ENCODE measurements around the gene IGIP. TPM values are rescaled to one million over a fixed set of nuclear protein-coding genes. Genes with fewer than 3 reads are reported as not detected.
"Not testable (repeated sequence)": the region's sequence is repeated elsewhere in the genome, so short reads cannot be mapped to it uniquely, and the experiment has no call there.

Gene IGIP
- total and polyA plus RNA-seq, 5 donors from 2014 or later, result 0.06 to 2.3 (median 0.31) TPM; not detected in 1

DNA sequence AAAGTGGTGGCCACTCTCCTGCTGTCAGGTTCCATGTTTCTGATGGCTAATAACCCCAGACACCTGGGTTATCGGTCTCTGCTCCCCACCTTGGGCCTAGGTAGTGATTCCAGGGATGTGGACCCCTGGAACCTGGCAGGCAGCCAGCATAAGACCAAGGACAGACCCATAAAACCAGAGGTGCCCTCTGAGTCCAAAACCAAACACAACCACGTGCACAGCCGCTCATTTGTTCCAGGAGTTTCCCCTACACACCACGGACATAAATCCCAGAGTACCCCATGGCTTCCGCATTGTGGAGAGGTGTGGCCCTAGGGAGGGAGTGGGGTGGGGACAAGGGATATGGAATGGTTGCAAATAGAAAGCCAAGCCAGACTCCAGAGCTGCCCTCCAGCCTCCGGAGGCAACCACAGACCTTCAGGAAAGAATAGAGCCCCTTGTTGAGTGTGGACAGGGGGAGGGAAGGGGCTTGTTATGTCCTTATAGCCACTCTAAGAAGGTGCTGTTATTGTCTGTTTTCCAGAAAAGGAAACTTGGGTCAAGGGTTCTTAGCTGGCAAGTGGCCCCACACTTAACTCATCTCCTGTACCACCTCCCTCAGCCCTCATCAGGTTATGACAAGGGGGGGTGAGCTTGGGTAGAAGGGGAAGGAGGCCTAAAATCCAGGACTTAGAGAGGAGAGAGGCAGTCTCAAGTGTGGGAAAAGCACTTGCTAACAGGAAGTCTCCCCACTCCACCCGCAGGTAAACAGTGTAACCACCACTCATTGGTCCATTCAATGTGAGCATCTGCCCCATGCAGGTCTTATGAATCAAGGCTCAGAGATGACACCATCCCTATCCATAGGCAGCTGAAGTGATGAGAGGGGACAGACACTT is 25.6 kb downstream of the IGIP start:
- no peaks in the 10 kb centered on the region for H3K36me3 Mint-ChIP-seq
- Histone ChIP-seq H3K36me3 (ENCODE audit: control insufficient read depth, insufficient read depth, low read length) (no peaks in the 10 kb centered on the region), H3K27me3 (ENCODE audit: control insufficient read depth, insufficient read depth, low read length) (no peaks in the 10 kb centered on the region), H3K4me3 (ENCODE audit: low read depth, low read length) (no peak overlapping the region), H3K27ac (ENCODE audit: insufficient read depth, low read length, poor library complexity, severe bottlenecking) (no peak overlapping the region), H3K4me1 (ENCODE audit: control insufficient read depth, insufficient read depth, low read length, poor library complexity, severe bottlenecking) (no peaks in the 10 kb centered on the region), H3K9me3 (ENCODE audit: control insufficient read depth in 2 of 2, low read length in 2 of 2) (no peaks in the 10 kb centered on the region)
- no peaks in the 10 kb centered on the region for H3K9me3 Mint-ChIP-seq
- H3K4me3 Mint-ChIP-seq, result no peak overlapping the region
- H3K27ac Mint-ChIP-seq, result no peak overlapping the region
- DNase-seq, result no peak
- peaks cover 21% of the 10 kb centered on the region for H3K27me3 Mint-ChIP-seq
- H3K4me1 Mint-ChIP-seq, result peaks cover 0 to 10% (median 5%) of the 10 kb centered on the region in 4 donors
- ATAC-seq (ENCODE audit: low read depth in 2 of 2), result no peak

DNA sequence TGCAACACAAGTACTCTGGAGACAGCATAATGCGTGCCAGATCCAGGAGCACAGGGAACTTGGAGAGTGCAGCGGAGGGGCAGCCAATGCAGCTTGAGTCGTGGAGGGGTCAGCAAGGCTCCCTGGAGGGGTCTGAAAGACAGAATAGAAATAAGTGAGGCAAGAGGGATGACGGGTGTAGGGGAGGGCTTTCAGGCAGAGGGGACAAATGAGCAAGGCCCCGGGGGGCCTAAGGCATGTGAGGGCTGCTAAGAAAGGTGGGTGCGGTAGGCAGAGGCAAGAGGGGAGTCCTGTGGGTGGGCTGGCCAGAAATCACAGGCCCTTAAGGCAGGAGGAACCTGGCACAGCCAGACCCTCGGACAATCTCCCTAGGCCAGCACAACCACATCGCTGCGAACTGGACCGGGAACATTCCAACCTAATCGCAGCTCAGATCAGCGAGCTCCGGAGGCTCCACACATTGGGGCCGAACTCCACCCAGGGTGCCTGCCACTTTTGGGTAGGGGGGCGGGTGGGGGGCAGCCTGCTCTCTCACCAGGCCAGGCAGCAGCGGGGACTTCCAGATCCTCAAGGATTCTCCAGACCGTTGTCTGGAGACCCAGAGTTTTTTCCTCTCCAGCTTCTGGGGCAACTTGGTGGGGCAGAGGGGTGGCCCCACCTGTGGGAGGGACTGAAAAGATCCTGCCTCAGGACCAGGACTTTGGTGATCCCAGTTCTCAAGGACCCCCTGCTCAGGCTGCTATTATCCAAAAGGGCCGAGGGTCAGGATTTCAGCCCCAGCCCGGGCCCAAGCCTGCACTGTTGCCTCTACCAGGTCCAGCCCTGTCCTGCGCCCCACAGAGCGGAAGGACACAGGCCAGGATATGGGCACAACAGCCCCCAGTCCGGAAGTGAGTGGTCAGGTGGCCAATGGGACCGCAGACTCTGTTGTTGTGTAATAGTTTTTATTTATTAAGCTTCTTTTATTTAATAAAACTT is 26.6 kb downstream of the IGIP start:
- no peak overlapping the region for H3K27ac ChIP-seq (ENCODE audit: insufficient read depth, low read length, poor library complexity, severe bottlenecking)
- Mint-ChIP-seq H3K27ac (no peak overlapping the region), H3K36me3 (no peaks in the 10 kb centered on the region), H3K9me3 (no peaks in the 10 kb centered on the region), H3K4me1 (peaks cover 0 to 12% (median 6%) of the 10 kb centered on the region in 4 donors), H3K27me3 (peaks cover 12% of the 10 kb centered on the region), H3K4me3 (no peak overlapping the region)
- DNase-seq (no peak), ATAC-seq (ENCODE audit: low read depth in 2 of 2) (no peak)
- no peaks in the 10 kb centered on the region for H3K9me3 ChIP-seq (ENCODE audit: control insufficient read depth in 2 of 2, low read length in 2 of 2)
- no peaks in the 10 kb centered on the region for H3K36me3 ChIP-seq (ENCODE audit: control insufficient read depth, insufficient read depth, low read length)
- H3K4me3 ChIP-seq (ENCODE audit: low read depth, low read length), result no peak overlapping the region
- H3K4me1 ChIP-seq (ENCODE audit: control insufficient read depth, insufficient read depth, low read length, poor library complexity, severe bottlenecking), result peaks cover 7% of the 10 kb centered on the region
- no peaks in the 10 kb centered on the region for H3K27me3 ChIP-seq (ENCODE audit: control insufficient read depth, insufficient read depth, low read length)

DNA sequence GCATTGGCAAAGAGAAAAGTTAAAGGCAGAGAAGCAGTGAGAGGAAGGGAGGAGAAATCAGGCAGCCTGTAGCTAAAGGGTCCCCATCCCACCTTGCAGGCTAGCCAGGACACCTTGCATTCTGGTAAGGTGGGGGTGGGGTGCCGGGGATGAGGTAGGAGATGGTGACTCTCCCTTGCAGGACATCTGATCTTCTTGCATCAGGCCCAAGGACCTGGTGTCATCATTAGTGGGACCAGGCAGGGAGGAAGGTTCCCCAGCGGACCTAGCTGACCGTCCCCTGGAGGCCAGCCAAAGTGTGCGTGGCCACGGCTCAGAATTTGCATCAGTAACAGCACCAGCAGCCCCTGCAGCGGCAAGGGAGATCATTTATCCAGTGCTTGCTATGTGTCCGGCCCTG is 27.5 kb downstream of the IGIP start:
- no peak overlapping the region for H3K27ac Mint-ChIP-seq
- DNase-seq (no peak), ATAC-seq (ENCODE audit: low read depth in 2 of 2) (no peak)
- H3K4me1 Mint-ChIP-seq, result peaks cover 0 to 10% (median 6%) of the 10 kb centered on the region in 4 donors
- no peak overlapping the region for H3K27ac ChIP-seq (ENCODE audit: insufficient read depth, low read length, poor library complexity, severe bottlenecking)
- H3K36me3 Mint-ChIP-seq, result no peaks in the 10 kb centered on the region
- no peak overlapping the region for H3K4me3 Mint-ChIP-seq
- H3K4me3 ChIP-seq (ENCODE audit: low read depth, low read length), result no peak overlapping the region
- no peaks in the 10 kb centered on the region for H3K9me3 Mint-ChIP-seq
- peaks cover 2% of the 10 kb centered on the region for H3K27me3 Mint-ChIP-seq
- H3K27me3 ChIP-seq (ENCODE audit: control insufficient read depth, insufficient read depth, low read length), result no peaks in the 10 kb centered on the region
- H3K9me3 ChIP-seq (ENCODE audit: control insufficient read depth in 2 of 2, low read length in 2 of 2), result no peaks in the 10 kb centered on the region
- H3K36me3 ChIP-seq (ENCODE audit: control insufficient read depth, insufficient read depth, low read length), result no peaks in the 10 kb centered on the region
- peaks cover 10% of the 10 kb centered on the region for H3K4me1 ChIP-seq (ENCODE audit: control insufficient read depth, insufficient read depth, low read length, poor library complexity, severe bottlenecking)

DNA sequence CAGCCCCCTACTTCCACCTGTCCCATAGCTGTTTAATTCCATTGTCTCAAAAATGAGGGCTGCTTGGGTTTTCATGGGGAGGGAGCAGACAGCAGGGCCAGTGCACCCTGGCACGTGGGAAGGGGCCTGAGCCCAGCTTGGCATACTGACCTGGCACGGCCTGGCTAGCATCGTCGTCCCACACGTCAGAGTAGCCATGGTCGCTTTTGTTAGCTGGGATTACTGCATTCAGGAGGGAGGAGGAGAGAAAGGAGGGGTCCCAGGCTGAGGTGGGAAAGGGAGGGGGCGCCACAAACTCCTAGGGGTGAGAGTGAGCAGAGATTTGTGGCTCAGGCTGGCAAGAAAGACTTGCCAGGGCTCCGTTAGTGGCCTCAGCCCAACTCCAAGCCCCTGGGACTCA is 28.2 kb downstream of the IGIP start:
- no peak for ATAC-seq (ENCODE audit: low read depth in 2 of 2)
- H3K4me1 ChIP-seq (ENCODE audit: control insufficient read depth, insufficient read depth, low read length, poor library complexity, severe bottlenecking), result peaks cover 10% of the 10 kb centered on the region

DNA sequence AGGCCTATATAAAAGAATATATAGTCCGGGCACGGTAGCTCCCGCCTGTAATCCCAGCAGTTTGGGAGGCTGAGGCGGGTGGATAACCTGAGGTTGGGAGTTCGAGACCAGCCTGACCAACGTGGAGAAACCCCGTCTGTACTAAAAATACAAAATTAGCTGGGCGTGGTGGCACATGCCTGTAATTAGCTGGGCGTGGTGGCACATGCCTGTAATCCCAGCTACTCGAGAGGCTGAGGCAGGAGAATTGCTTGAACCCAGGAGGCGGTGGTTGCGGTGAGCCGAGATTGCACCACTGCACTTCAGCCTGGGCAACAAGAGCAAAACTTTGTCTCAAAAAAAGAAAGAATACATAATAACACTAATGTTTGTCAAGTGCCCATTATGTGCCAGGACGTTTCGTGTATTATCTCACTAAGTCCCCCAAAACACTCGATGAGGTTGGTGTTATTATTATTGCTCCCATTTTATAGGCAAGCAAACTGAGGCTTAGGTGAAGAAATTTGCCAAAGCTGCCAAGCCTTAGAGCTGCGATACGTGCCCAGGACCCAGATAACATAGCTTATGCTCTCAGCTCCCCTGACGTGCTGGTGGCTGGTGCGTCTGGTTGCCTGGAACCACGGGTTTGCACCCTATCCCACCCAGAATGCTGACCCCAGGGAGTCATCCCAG is 29.1 kb downstream of the IGIP start:
- H3K27ac ChIP-seq (ENCODE audit: insufficient read depth, low read length, poor library complexity, severe bottlenecking); H3K27me3 Mint-ChIP-seq; H3K27ac Mint-ChIP-seq; H3K36me3 Mint-ChIP-seq; H3K4me3 Mint-ChIP-seq; H3K27me3 ChIP-seq (ENCODE audit: control insufficient read depth, insufficient read depth, low read length); H3K4me3 ChIP-seq (ENCODE audit: low read depth, low read length); H3K9me3 ChIP-seq (ENCODE audit: control insufficient read depth in 2 of 2, low read length in 2 of 2); ATAC-seq (ENCODE audit: low read depth in 2 of 2); H3K9me3 Mint-ChIP-seq; DNase-seq; H3K4me1 ChIP-seq (ENCODE audit: control insufficient read depth, insufficient read depth, low read length, poor library complexity, severe bottlenecking); H3K36me3 ChIP-seq (ENCODE audit: control insufficient read depth, insufficient read depth, low read length): not testable (repeated sequence)
- H3K4me1 Mint-ChIP-seq, result peaks cover 0 to 10% (median 6%) of the 10 kb centered on the region in 4 donors

More for the DNA sequence above, 28.2 kb downstream of the IGIP start:
- Mint-ChIP-seq H3K27me3 (no peaks in the 10 kb centered on the region), H3K4me3 (no peak overlapping the region), H3K4me1 (peaks cover 0 to 10% (median 6%) of the 10 kb centered on the region in 4 donors), H3K9me3 (no peaks in the 10 kb centered on the region), H3K27ac (no peak overlapping the region), H3K36me3 (no peaks in the 10 kb centered on the region)
- Histone ChIP-seq H3K9me3 (ENCODE audit: control insufficient read depth in 2 of 2, low read length in 2 of 2) (no peaks in the 10 kb centered on the region), H3K27ac (ENCODE audit: insufficient read depth, low read length, poor library complexity, severe bottlenecking) (no peak overlapping the region), H3K36me3 (ENCODE audit: control insufficient read depth, insufficient read depth, low read length) (no peaks in the 10 kb centered on the region), H3K4me3 (ENCODE audit: low read depth, low read length) (no peak overlapping the region), H3K27me3 (ENCODE audit: control insufficient read depth, insufficient read depth, low read length) (no peaks in the 10 kb centered on the region)
- no peak for DNase-seq

DNA sequence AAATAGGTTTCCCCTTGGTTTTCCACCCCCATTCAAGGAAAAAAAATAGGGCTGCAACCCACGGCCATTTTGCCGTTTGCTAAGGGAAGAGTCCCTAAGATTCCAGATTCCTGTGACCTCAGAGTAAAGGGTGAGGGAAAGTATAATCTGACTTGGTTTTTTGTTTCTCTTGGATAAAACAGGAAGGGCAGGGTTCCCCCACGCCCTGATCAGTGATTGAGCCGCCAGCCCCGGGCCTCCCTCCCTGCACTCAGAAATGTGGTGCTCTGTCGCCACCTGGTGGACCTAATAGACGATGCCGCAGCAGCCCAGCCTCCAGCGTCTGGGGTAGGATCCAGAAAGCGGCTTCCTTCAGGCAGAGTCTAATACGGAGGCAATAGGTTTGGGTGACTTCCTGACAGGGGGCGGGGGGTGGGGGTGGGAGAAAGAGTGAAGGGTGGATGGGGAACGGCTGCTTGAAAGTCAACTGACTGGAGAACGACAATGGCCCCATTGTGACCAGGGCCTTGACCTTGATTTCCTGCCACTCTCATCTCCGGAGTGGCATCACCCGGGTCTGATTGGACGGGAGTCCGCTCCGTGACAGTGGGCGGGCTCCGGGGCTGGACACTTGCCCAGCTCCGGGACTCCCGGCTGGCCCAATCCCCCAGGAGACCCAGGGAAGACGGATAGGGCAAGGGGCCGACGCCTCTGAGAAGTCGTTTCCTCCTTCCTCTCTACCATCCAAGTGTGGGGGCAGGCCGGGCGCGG is 31.5 kb downstream of the IGIP start:
- Histone ChIP-seq H3K9me3 (ENCODE audit: control insufficient read depth in 2 of 2, low read length in 2 of 2) (no peaks in the 10 kb centered on the region), H3K36me3 (ENCODE audit: control insufficient read depth, insufficient read depth, low read length) (no peaks in the 10 kb centered on the region), H3K27ac (ENCODE audit: insufficient read depth, low read length, poor library complexity, severe bottlenecking) (peak overlapping the region; percentile 5), H3K27me3 (ENCODE audit: control insufficient read depth, insufficient read depth, low read length) (no peaks in the 10 kb centered on the region), H3K4me1 (ENCODE audit: control insufficient read depth, insufficient read depth, low read length, poor library complexity, severe bottlenecking) (peaks cover 10% of the 10 kb centered on the region), H3K4me3 (ENCODE audit: low read depth, low read length) (peak overlapping the region; percentile 30)
- Mint-ChIP-seq H3K4me3 (peak overlapping the region in 2 of 4 donors; percentile 61 to 62), H3K36me3 (no peaks in the 10 kb centered on the region), H3K9me3 (no peaks in the 10 kb centered on the region), H3K4me1 (peaks cover 0 to 10% (median 6%) of the 10 kb centered on the region in 4 donors), H3K27me3 (no peaks in the 10 kb centered on the region), H3K27ac (peak overlapping the region in 2 of 3 donors; percentile 47 to 81)
- DNase-seq (peak; percentile 76 to 85 (median 82)), ATAC-seq (ENCODE audit: low read depth in 2 of 2) (peak; percentile 98 to 99)

Data from CD4-positive, CD25-positive, alpha-beta regulatory T cell (primary cell).